HL-60/S4 (cell line): ENCODE data around the gene GPBAR1.
"Not testable (repeated sequence)": the region's sequence is repeated elsewhere in the genome, so short reads cannot be mapped to it uniquely, and the experiment has no call there.

Source experiments
- in situ Hi-C: fragments of 300-500 bp; cut with MboI; formaldehyde crosslinking; loops from 2 replicates; pipeline ENCODE4 v1.14.3; 2022; ENCODE audit warnings: low sequenced_read_pairs

The GPBAR1 gene

DNA sequence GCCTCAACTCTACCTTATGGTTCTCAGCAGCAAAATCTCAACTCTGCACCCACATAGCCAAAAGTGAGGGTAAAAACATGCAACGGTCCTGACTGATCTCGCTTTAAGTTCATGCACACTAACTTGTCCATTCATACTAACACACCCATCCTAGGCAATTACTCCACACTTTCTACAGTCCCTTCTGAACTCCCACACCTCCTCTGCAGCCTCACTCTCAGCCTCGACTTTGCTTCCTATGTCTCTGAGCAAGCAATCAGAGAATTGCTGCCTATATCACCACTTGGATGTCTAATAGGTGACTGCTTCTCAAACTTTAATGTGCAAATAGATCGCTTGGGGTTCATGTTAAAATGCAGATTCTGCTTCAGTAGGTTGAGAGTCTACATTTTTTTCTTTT, 39.3 kb downstream of the GPBAR1 start:
- in situ Hi-C loops, result loop anchor here (5.0 kb wide), 1 partner anchor 57 kb away; the partner anchor contains the start of gene CATIP

DNA sequence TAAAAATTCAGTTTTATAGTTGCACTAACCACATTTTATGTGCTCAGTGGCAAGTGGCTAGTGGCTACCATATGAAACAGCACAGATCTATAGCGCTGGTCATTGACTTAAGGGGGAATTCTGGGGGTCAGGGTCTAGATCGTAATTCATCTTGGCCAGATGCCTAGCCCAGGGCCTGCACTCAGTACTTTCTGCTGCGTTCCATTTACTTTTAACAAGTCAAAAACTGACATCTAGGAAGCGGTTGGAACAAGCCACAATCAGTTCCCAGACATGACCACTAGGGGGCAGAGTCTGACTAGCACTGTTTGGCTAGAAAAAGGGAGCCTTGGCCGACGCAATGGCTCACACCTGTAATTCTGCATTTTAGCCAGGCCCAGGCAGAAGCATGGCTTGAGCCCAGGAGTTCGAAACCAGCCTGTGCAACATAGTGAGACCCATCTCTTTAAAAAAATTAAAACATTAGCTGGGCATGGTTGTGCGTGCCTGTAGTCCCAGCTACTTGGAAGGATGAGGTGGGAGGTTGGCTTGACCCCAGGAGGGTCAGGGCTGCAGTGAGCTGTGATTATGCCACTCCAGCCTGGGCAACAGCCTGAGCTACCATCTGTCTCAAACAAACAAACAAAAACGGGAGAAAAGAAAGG, 40.5 kb downstream of the GPBAR1 start:
- in situ Hi-C loops, result loop anchor here (5.0 kb wide), 1 partner anchor 56 kb away; the partner anchor contains the start of gene CATIP

DNA sequence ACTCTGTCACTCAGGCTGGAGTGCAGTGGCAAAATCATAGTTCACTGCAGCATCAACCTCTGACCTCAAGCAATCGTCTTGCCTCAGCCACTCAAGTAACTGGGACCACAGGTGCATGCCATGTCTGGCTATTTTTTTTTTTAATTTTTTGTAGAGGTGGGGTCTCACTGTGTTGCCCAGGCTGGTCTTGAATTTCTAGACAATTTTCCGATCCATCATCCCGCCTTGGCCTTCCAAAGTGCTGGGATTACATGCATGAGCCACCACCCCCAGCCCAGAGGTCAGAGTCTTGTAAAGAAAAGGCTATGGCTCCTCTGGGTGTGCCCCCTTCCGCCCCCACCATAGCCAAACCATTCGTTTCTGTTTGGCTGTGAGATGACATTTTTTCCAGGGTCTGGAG, 44.6 kb downstream of the GPBAR1 start:
- in situ Hi-C loops, result no loop called here

DNA sequence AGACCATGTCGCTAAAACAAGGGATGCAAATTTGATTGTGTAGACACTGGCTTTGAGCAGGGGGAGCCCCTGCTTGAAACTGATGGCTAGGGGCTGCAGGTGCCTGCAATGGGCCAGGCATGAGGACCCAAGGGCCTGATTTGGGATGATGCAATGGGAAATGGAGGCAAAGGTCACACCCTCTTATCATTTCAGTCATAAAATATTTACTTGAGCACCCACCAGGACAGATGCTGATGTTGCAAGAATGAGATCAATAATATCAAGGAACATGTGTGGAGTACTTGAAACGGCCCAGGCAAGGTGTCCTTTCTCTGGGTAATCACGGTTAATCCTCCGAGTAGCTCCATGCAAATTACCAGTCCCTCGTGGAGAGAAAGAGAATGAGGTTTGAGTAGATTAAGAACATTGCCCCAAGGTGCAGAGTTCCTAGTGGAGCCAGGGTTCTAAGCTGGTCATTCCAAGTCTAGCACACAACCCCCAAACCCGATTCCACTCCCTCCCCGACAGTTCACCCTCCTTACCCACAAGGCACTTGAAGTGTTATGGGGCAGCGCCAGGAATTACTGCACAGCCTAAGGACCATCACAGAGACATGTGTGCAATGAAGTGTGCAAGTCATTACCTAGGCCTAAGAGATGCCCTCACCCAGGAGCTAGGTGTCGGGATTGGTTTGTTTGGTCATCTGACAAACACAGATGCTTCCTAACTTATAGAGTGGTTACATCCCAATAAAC, 45.5 kb downstream of the GPBAR1 start:
- in situ Hi-C loops, result no loop called here

DNA sequence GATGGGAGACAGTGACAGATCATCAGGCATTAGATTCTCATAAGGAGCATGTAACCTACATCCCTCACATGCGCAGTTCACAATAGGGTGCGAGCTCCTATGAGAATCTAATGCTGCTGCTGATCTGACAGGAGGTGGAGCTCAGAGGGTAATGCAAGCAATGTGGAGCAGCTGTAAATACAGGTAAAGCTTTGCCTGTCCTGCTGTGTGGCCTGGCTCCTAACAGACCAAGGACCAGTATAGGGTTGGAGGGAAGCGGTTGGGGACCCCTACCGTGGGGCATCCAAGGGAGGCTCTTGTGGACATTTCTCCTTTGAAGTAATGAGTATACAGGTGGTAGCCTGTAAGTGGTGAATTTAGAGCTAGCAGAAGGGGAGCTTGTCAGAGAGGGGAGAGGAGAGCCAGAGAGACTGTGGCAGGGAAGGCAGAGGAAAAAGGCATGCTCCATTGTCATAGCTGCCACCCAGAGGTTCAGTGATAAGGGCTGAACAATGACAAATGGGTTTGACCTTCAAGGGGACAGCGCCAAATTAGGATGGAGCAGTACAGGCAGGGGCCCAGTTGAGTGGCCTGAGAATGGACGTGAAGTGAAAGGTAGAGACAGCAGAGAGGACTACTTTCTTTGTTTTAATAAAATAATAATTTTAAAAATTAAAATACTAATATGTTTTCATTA, 46.7 kb downstream of the GPBAR1 start:
- in situ Hi-C loops, result no loop called here

DNA sequence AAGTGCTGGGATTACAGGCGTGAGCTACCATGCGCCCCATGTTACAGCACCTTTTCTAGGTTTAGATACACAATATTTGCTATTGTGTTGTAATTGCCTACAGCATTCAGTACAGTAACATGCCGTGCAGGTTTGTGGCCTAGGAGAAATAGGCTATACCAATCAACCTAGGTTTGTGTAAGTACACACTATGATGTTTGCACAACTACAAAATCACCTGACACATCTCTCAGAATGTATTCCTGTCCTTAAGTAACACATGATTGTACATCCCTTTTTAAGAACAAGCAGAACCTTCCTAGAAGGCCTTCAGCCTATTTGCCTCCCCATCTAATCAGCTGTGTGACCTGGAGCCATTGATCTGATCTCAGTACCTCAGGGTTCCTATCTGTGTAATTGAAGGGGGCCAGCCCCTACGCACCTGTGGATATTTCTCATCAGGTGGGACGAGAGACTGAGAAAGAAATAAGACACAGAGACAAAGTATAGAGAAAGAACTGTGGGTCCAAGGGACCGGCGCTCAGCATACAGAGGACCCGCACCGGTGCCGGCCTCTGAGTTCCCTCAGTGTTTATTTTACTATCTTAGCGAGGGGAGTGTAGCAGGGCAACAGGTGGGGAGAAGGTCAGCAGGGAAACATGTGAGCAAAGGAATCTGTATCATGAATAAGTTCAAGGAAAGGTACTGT, 50.2 kb downstream of the GPBAR1 start:
- in situ Hi-C loops, result no loop called here

DNA sequence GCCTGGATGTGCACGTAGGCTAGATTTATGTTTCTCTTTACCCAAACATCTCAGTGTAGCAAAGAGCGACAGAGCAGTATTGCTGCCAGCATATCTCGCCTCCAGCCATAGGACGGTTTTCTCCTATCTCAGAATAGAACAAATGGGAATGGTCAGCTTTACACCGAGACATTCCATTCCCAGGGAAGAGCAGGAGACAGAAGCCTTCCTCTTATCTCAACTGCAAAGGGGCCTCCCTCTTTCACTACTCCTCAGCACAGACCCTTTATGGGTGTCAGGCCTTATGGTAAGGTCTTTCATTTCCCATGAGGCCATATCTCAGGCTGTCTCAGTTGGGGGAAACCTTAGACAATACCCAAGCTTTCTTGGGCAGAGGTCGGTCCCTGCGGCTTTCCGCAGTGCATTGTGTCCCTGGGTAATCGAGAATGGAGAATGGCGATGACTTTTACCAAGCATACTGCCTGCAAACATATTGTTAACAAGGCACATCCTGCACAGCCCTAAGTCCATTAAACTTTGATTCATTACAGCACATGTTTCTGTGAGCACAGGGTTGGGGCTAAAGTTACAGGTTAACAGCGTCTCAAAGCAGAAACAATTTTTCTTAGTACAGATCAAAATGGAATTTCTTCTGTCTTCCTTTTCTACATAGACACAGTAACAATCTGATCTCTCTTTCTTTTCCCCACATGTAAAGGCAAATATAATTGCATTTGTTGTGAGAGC, 50.9 kb downstream of the GPBAR1 start:
- in situ Hi-C loops, result not testable (repeated sequence)

DNA sequence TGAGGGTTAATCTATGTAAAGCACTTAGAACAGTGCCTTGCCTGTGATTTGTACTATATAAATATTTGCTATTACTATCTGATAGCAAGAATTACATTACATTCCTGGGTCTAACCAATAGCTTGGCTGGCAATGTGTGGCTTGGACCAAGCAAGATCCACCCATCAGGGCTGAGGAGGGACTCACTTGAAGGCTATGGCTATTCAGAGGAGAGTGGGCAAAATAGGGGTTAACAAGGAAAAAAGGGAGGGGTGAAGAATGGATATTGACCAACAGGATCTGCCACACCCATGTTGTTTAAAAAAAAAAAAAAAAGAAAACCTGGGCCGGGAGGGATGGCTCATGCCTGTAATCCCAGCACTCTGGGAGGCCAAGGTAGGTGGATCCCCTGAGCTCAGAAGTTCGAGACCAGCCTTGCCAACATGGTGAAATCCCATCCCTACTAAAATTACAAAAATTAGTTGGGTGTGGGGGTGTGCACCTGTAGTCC, 51.5 kb downstream of the GPBAR1 start:
- in situ Hi-C loops, result no loop called here

DNA sequence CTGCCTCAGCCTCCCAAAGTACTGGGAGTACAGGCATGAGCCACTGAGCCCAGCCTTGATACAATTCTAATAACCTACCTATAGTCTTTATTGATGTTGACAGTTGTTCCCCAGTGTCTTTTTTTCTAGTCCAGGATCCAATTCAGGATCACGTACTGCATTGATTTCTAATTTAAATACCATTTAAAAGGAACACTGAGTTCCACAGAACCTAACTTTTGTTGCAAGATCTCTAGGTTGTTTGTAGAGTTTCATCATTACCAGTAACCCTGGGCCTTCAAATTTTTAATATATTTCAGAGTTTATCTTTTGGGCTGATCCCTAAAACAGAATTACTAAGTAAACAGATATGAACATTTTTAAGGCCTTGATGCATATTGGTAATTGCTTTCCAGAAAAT, 52.5 kb downstream of the GPBAR1 start:
- in situ Hi-C loops, result no loop called here
